Ascending aorta (tissue), 2 donors: ENCODE measurements around the gene CRYBG3. TPM values are rescaled to one million over a fixed set of nuclear protein-coding genes. Genes with fewer than 3 reads are reported as not detected.

Experiments used
- DNase-seq, 2 donors: peaks; one replicate each; pipeline ENCODE4 v3.0.0-alpha.2; 2019; ENCODE audit warnings: low spot score in 2 of 2
- H3K27ac ChIP-seq, 2 donors: fragments of 200-600 bp; sonication (generic); one replicate each; pipeline ENCODE4 v1.5.1; 2016 to 2017; ENCODE audit warnings: mild to moderate bottlenecking in 1 of 2
- H3K27me3 ChIP-seq: fragments of 200-600 bp; sonication (generic); one replicate; pipeline ENCODE4 v1.5.1; 2017
- H3K36me3 ChIP-seq, 2 donors: fragments of 200-600 bp; sonication (generic); one replicate each; pipeline ENCODE4 v1.5.1; 2016
- H3K4me1 ChIP-seq, 2 donors: fragments of 200-600 bp; sonication (generic); one replicate each; pipeline ENCODE4 v1.5.1; 2016 to 2017; ENCODE audit warnings: mild to moderate bottlenecking in 1 of 2
- H3K4me3 ChIP-seq, 2 donors: fragments of 200-600 bp; sonication (generic); one replicate each; pipeline ENCODE4 v1.5.1; 2016 to 2017; ENCODE audit warnings: mild to moderate bottlenecking in 1 of 2
- H3K9me3 ChIP-seq, 2 donors: fragments of 200-600 bp; sonication (generic); one replicate each; pipeline ENCODE4 v1.5.1; 2016
- intact Hi-C: fragments of 100-400 bp; cut with DNase I; formaldehyde crosslinking; loops from one replicate; pipeline ENCODE4 v1.15.1; 2023
- total RNA-seq: library from RNA; depleted of rRNA; stranded (reverse); fragments of >200 nt; gene quantifications from one replicate; pipeline ENCODE4 v1.1.0, GENCODE V29; 2016
- TF ChIP-seq, protein P1 (sequence below), 3 experiments: fragments of 200-600 bp in 2 of 3; fragments of 450-650 bp in 1 of 3; sonication (generic) in 2 of 3; IDR thresholded peaks; one replicate each; pipeline ENCODE4 v1.5.1; 2016 to 2019; ENCODE audit warnings: antibody characterized with exemption in 3 of 3, mild to moderate bottlenecking in 1 of 3, moderate library complexity in 1 of 3

Gene CRYBG3
- total RNA-seq, 1 donor from 2014 or later: 13.2 TPM

DNA sequence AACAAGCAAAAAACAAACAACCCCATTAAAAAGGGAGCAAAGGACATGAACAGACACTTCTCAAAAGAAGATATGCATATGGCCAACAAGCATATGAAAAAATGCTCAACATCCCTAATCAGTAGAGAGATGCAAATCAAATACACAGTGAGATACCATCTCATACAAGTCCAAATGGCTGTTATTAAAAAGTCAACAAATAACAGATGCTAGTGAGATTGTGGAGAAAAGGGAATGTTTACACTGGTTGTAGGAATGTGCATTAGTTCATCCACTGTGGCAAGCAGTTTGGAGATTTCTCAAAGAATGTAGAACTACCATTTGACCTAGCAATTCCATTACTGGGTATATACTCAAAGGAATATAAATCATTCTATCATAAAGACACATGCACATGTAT lies 105.9 kb downstream of the CRYBG3 start:
- Histone ChIP-seq H3K27me3 (no peaks in the 10 kb centered on the region), H3K4me3 (no peak overlapping the region), H3K9me3 (no peaks in the 10 kb centered on the region), H3K27ac (no peak overlapping the region), H3K36me3 (peaks cover 13 to 32% of the 10 kb centered on the region in 2 donors), H3K4me1 (no peaks in the 10 kb centered on the region)
- intact Hi-C loops: no loop called here
- TF ChIP-seq, protein P1, sequence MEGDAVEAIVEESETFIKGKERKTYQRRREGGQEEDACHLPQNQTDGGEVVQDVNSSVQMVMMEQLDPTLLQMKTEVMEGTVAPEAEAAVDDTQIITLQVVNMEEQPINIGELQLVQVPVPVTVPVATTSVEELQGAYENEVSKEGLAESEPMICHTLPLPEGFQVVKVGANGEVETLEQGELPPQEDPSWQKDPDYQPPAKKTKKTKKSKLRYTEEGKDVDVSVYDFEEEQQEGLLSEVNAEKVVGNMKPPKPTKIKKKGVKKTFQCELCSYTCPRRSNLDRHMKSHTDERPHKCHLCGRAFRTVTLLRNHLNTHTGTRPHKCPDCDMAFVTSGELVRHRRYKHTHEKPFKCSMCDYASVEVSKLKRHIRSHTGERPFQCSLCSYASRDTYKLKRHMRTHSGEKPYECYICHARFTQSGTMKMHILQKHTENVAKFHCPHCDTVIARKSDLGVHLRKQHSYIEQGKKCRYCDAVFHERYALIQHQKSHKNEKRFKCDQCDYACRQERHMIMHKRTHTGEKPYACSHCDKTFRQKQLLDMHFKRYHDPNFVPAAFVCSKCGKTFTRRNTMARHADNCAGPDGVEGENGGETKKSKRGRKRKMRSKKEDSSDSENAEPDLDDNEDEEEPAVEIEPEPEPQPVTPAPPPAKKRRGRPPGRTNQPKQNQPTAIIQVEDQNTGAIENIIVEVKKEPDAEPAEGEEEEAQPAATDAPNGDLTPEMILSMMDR (IDR thresholded peaks at IDR 0.05): no peak
- no peak for DNase-seq

DNA sequence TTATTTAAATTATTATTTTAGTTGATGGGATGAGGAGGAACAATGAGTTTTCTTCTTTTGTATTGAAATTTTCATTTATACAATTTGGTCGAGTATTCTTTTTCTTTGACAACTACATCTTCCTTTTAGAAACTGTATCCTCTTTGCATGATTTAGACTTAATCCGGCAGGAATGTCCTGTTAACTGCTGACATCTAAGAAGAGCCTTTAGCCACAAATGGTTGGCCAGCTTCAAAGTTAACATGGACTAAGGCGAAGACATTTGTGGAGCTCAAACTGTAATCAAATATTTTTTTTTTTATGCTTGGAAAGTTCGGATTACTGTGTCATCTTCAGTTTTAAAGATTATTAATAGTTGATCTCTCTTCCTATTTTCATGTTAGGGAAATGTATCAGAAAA lies 107.2 kb downstream of the CRYBG3 start:
- Histone ChIP-seq H3K36me3 (peaks cover 13 to 37% of the 10 kb centered on the region in 2 donors), H3K27ac (no peak overlapping the region), H3K27me3 (no peaks in the 10 kb centered on the region), H3K4me1 (no peaks in the 10 kb centered on the region), H3K9me3 (no peaks in the 10 kb centered on the region), H3K4me3 (no peak overlapping the region)
- TF ChIP-seq, protein P1 (IDR thresholded peaks at IDR 0.05): no peak
- intact Hi-C loops: no loop called here
- DNase-seq: no peak

DNA sequence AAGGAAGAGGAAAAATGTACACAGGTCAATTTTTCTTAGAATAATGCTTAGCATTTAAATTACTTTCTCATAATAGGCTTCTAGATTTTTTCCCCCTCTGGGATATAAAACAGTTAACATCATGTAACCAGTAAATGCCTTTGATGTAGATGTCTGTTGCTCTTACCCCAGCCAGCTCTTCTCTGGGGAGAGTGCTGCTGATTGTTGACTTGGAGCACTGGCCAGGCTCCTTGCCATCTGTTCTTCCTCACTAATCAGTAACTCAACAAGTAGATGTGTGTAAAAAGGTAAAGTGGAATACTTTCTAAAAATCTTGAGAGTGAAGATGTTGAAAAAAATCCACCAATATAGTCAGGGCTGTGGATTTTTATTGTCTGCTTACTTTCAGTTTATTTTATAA lies 108.2 kb downstream of the CRYBG3 start:
- Histone ChIP-seq H3K9me3 (no peaks in the 10 kb centered on the region), H3K4me1 (no peaks in the 10 kb centered on the region), H3K27me3 (no peaks in the 10 kb centered on the region), H3K4me3 (no peak overlapping the region), H3K27ac (no peak overlapping the region), H3K36me3 (peaks cover 9 to 39% of the 10 kb centered on the region in 2 donors)
- no peak for DNase-seq
- intact Hi-C loops: no loop called here
- TF ChIP-seq, protein P1 (IDR thresholded peaks at IDR 0.05): no peak

DNA sequence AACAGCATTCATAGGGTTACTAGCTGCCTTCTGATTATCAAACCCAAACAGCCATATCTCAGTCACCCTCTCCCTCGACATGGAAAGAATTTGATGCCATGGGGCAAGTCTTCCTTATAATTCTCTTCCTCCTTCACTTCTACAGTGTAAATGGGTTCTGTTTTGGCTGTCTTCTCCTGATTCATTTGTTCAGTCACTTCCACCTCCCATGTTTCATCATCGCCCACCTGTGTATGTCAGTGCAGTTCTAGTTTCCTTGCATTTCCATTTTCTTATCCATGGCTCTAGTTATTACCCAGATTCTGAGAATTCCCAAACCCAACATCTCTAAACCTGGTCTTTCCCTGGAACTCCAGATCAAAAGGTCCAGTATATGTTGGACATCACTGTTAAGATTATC lies 109.4 kb downstream of the CRYBG3 start:
- intact Hi-C loops: no loop called here
- TF ChIP-seq, protein P1 (IDR thresholded peaks at IDR 0.05): no peak
- H3K36me3 ChIP-seq: peaks cover 9 to 33% of the 10 kb centered on the region in 2 donors
- no peak overlapping the region for H3K4me3 ChIP-seq
- no peaks in the 10 kb centered on the region for H3K9me3 ChIP-seq
- no peak overlapping the region for H3K27ac ChIP-seq
- no peaks in the 10 kb centered on the region for H3K4me1 ChIP-seq
- H3K27me3 ChIP-seq: no peaks in the 10 kb centered on the region
- DNase-seq: no peak

DNA sequence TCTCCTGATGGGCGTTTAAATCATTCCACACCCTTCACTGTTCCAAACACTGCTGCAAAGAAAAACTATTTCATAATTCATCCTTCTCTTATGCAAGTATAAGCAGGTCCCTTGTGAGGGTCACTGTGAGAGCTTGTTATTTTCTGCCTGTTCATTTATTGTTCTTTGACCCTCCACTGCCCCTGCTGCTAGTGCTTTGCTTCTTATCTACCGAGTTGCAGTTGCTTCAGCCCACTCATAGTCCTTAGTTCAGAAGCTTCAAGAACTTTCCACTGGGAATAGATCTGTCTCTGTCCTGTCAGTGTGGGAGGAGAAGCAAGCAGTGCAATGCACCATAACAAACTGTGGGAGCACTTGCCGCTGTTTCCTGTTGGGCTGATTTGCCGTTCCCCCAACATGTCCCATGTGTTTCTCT lies 110.6 kb downstream of the CRYBG3 start:
- TF ChIP-seq, protein P1 (IDR thresholded peaks at IDR 0.05): no peak
- DNase-seq: no peak
- intact Hi-C loops: no loop called here
- Histone ChIP-seq H3K36me3 (peaks cover 9 to 34% of the 10 kb centered on the region in 2 donors), H3K27me3 (no peaks in the 10 kb centered on the region), H3K4me3 (no peak overlapping the region), H3K9me3 (no peaks in the 10 kb centered on the region), H3K4me1 (no peaks in the 10 kb centered on the region), H3K27ac (no peak overlapping the region)
